RWPE2 (cell line): ENCODE measurements around the gene VENTX.

Experiments used
- ATAC-seq: fragments of 200-7000 bp; cut with Tn5 transposase; 3 replicates; pipeline ENCODE4 v1.9.1; 2021; ENCODE audit warnings: low read depth
- DNase-seq: peaks from one replicate; pipeline ENCODE4 v3.0.0-alpha.2; 2020; ENCODE audit warnings: low spot score
- H3K27ac ChIP-seq: fragments of 450-650 bp; 2 replicates; pipeline ENCODE4 v1.5.1; 2017; ENCODE audit warnings: mild to moderate bottlenecking; ENCODE audit not compliant: poor library complexity, severe bottlenecking
- H3K27me3 ChIP-seq: fragments of 250-450 bp; sonication (Bioruptor Pico); 2 replicates; pipeline ENCODE4 v1.5.1; 2021; ENCODE audit warnings: mild to moderate bottlenecking, moderate library complexity; ENCODE audit not compliant: insufficient read depth, poor library complexity, severe bottlenecking
- H3K36me3 ChIP-seq: fragments of 250-450 bp; sonication (Bioruptor Pico); 2 replicates; pipeline ENCODE4 v1.5.1; 2020; ENCODE audit warnings: low read depth, mild to moderate bottlenecking, moderate library complexity
- H3K4me1 ChIP-seq: fragments of 250-450 bp; sonication (Bioruptor Pico); 2 replicates; pipeline ENCODE4 v1.5.1; 2021; ENCODE audit warnings: mild to moderate bottlenecking, moderate library complexity; ENCODE audit not compliant: insufficient read depth, poor library complexity, severe bottlenecking
- H3K4me3 ChIP-seq: fragments of 250-450 bp; sonication (Bioruptor Pico); 2 replicates; pipeline ENCODE4 v1.5.1; 2021; ENCODE audit warnings: mild to moderate bottlenecking, moderate library complexity; ENCODE audit not compliant: severe bottlenecking
- H3K9me3 ChIP-seq: fragments of 250-450 bp; sonication (Bioruptor Pico); 2 replicates; pipeline ENCODE4 v1.5.1; 2021; ENCODE audit warnings: mild to moderate bottlenecking, moderate library complexity; ENCODE audit not compliant: severe bottlenecking
- TF ChIP-seq, protein P1 (sequence below): fragments of 450-650 bp; IDR thresholded peaks from one replicate; pipeline ENCODE4 v1.5.1; 2017; ENCODE audit warnings: mild to moderate bottlenecking, moderate library complexity; ENCODE audit not compliant: poor library complexity, severe bottlenecking

VENTX gene

DNA sequence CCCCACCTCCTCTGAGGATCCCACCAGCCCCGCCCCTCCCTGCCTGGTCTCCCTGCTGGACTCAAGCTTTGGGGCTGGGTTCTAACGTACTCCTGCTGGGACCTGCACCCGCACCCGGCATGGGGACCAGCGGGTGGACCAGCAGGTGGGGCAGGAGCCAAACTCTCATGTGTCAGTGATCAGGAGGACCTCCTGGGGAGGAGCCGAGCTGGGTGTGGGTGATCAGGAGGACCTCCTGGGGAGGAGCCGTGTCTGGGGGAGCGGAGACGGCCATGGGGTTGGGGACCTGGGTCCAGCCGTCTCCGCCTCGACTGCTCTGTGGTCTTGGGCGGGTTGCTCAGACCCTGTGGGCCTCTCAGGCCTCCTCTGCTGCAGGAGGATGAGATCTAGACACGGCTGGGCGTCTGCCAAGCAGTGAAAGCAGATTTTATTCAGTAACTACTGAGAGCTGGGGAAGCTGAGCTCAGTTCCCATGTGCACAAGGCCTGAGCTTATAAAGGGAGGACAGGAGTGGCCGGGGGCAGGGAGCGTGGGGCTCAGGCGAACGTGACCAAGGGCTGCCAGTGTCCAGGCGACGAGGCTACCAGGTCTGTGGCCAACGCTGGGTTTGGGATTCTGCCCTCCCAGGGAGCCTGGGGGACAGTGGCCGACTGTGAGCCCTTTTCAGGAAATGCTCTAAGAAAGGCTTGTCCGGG, 41.3 kb upstream of the VENTX start:
- Histone ChIP-seq H3K4me1 (no peaks in the 10 kb centered on the region), H3K27ac (no peak overlapping the region), H3K4me3 (no peak overlapping the region), H3K27me3 (peaks cover 4% of the 10 kb centered on the region), H3K36me3 (no peaks in the 10 kb centered on the region), H3K9me3 (no peaks in the 10 kb centered on the region)
- TF ChIP-seq, protein P1, sequence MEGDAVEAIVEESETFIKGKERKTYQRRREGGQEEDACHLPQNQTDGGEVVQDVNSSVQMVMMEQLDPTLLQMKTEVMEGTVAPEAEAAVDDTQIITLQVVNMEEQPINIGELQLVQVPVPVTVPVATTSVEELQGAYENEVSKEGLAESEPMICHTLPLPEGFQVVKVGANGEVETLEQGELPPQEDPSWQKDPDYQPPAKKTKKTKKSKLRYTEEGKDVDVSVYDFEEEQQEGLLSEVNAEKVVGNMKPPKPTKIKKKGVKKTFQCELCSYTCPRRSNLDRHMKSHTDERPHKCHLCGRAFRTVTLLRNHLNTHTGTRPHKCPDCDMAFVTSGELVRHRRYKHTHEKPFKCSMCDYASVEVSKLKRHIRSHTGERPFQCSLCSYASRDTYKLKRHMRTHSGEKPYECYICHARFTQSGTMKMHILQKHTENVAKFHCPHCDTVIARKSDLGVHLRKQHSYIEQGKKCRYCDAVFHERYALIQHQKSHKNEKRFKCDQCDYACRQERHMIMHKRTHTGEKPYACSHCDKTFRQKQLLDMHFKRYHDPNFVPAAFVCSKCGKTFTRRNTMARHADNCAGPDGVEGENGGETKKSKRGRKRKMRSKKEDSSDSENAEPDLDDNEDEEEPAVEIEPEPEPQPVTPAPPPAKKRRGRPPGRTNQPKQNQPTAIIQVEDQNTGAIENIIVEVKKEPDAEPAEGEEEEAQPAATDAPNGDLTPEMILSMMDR, result no peak
- no peak for ATAC-seq
- no peak for DNase-seq

DNA sequence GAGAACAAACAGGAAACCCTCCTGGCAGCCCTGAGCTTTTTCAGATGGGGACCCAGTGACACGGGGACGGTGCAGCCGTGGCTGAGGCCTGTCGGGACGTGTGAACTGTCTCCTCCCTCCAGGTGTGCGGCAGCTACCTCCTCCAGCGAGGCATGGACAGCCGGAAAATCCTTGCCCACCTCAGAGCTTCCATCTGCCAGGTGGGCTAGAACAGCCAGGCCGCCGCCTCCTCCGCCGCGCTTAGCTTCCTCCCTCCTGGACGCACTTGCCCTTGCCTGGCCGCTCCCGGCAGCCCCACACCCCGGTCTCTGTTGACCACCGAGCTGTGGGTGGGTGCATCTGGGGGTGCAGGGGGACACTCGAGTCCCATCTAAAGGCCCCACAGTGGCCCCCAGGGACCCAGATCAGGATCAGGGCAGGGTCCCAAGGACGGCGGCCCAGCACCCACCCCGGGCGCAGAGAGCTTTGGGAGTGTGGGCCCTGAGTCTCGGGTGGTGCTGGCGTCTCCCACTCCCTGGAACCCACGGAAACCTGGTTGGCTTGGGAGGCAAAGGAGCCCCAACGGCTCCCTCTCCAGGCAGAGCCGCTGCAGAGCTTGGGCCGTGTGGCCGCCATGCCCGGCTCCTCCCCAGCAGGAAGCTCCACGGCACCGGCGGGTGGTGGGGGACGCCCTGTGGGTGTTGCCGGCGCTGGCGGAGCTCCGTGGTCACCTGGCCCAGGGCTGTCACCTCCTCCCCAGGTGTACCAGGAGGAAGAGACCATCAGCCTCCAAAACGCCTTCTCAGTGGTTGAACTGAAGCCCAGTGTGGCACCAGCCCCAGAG, 40.5 kb upstream of the VENTX start:
- H3K4me3 ChIP-seq, result no peak overlapping the region
- TF ChIP-seq, protein P1, result no peak
- H3K9me3 ChIP-seq, result no peaks in the 10 kb centered on the region
- ATAC-seq (no peak), DNase-seq (no peak)
- H3K27ac ChIP-seq, result no peak overlapping the region
- H3K27me3 ChIP-seq, result peaks cover 4% of the 10 kb centered on the region
- no peaks in the 10 kb centered on the region for H3K36me3 ChIP-seq
- H3K4me1 ChIP-seq, result no peaks in the 10 kb centered on the region

DNA sequence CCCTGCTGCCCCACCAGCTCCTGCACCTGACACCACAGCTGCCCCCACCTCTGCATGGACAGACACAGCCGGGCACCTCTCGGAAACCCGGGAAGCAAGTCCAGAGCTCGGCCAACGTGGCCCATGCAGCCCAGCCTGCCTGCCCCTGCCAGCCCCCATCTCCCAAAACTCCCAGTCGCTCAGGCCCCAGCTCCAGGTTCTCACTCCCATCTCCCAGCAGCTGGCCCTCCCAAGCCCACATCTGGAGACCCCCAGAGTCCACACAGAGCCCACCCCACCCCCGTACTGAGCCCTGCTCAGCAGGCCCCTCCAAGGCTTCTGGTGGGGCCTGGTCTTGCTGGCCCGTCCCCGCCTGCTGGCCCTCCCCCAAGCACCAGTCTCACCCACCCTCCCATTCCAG, 39.9 kb upstream of the VENTX start:
- Histone ChIP-seq H3K27me3 (peaks cover 4% of the 10 kb centered on the region), H3K4me1 (no peaks in the 10 kb centered on the region), H3K27ac (no peak overlapping the region), H3K9me3 (no peaks in the 10 kb centered on the region), H3K36me3 (no peaks in the 10 kb centered on the region), H3K4me3 (no peak overlapping the region)
- TF ChIP-seq, protein P1, result no peak
- no peak for DNase-seq
- no peak for ATAC-seq

DNA sequence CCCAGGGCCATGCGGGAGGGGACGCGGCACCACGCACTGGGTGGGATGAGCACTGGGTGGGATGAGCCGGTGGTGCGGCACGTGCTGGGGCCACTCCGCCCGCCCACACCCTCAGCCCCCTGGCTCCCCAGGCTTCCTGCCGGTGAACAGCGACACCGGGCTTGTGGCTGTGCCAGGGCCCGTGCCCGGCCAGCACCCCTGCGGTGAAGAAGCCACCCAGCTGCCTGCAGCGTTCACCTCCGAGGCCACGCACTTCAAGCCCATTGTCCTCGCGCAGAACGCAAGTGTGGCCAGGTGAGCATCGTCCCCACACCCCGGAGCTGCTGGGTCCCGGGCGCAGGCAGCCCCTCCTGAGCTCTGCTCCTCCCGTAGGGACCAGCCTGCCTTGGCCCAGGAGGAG, 39.4 kb upstream of the VENTX start:
- Histone ChIP-seq H3K36me3 (no peaks in the 10 kb centered on the region), H3K4me1 (no peaks in the 10 kb centered on the region), H3K4me3 (no peak overlapping the region), H3K27me3 (peaks cover 4% of the 10 kb centered on the region), H3K9me3 (no peaks in the 10 kb centered on the region), H3K27ac (no peak overlapping the region)
- ATAC-seq (no peak), DNase-seq (no peak)
- TF ChIP-seq, protein P1, result no peak
